Memory B cell (primary cell): Measurements from ENCODE around the gene MEF2A.

ENCODE experiments used
- ATAC-seq: fragments of 150-1000 bp; cut with Tn5 transposase; 2 replicates; pipeline ENCODE4 v1.10.0; 2021; ENCODE audit warnings: low read depth, mild to moderate bottlenecking, moderate library complexity
- DNase-seq, 2 donors: peaks; one replicate each; pipeline ENCODE4 v3.0.0; 2022; ENCODE audit warnings: low spot score in 2 of 2
- H3K27ac Mint-ChIP-seq: one replicate; pipeline ENCODE4 v1.8.0; 2022; ENCODE audit warnings: mild to moderate bottlenecking, moderate library complexity, mixed read lengths
- H3K27me3 Mint-ChIP-seq: one replicate; pipeline ENCODE4 v1.8.0; 2022; ENCODE audit warnings: mixed read lengths
- H3K36me3 Mint-ChIP-seq: one replicate; pipeline ENCODE4 v1.8.0; 2022; ENCODE audit warnings: mild to moderate bottlenecking, mixed read lengths
- H3K4me1 Mint-ChIP-seq: one replicate; pipeline ENCODE4 v1.8.0; 2022; ENCODE audit warnings: mixed read lengths
- H3K4me3 Mint-ChIP-seq: one replicate; pipeline ENCODE4 v1.8.0; 2022; ENCODE audit warnings: mild to moderate bottlenecking, moderate library complexity, mixed read lengths
- H3K9me3 Mint-ChIP-seq: one replicate; pipeline ENCODE4 v1.8.0; 2022; ENCODE audit warnings: mixed read lengths

MEF2A gene

DNA sequence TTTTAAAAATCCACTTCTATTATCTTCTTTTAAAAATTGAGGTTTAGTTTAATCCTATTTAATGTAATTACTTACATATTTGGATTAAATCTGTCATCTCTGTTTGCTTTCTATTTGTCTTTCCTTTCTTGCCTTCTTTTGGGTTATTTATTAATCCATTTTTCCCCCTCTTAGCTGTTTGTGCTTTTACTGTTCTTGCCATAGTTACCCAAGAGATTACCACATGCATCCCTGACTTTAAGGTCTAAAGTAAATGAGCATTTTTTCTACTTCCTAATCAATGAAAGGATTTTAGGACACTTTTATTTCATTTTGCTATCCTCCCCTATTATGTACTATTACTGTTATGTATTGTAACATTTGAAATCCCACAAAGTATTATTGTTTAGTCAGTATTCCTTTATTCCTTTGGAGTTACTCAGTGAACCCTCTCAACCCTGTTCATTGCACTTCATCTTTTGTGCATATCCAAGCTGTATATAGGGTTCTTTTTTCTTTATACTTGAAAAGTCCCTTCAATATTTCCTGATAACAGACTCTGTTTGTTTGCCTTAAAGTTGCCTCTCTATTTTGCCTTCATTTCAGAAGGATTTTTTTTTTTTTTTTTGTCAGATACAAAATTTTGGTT is 62.7 kb downstream of the MEF2A start:
- H3K4me1 Mint-ChIP-seq, result peaks cover 60% of the 10 kb centered on the region
- no peak overlapping the region for H3K4me3 Mint-ChIP-seq
- peak overlapping the region; percentile 81 for H3K27ac Mint-ChIP-seq
- peaks cover 6% of the 10 kb centered on the region for H3K9me3 Mint-ChIP-seq
- ATAC-seq (no peak), DNase-seq (no peak)
- H3K27me3 Mint-ChIP-seq, result no peaks in the 10 kb centered on the region
- H3K36me3 Mint-ChIP-seq, result peaks cover 36% of the 10 kb centered on the region

DNA sequence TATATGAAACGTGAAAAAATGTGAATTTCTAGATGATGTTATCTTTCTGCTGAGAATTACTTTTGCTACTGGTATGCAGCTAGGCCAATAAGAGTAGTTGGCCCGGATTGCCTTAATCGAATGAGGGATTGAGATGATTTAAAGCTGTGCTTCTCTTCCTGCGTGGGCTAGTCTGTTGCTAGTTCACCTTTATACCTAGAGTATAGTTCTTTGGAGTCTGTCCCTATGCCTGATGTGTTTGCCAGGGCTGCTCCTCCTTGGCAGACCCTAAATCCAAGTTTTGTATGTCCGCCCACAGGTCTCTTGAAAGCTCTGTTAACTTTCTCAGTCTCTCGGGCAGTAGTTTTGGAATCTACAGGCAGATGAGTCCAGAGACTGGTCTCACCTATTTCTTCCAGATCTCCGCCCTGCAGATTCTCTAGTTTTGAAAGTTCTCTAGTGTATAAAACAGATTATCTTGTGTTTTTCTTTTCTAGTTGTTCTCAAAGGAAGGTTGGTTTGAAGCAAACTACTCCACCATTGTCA is 64.9 kb downstream of the MEF2A start:
- H3K27me3 Mint-ChIP-seq, result no peaks in the 10 kb centered on the region
- H3K4me1 Mint-ChIP-seq, result peaks cover 63% of the 10 kb centered on the region
- ATAC-seq (no peak), DNase-seq (no peak)
- peaks cover 3% of the 10 kb centered on the region for H3K9me3 Mint-ChIP-seq
- peak overlapping the region; percentile 81 for H3K27ac Mint-ChIP-seq
- H3K4me3 Mint-ChIP-seq, result peak overlapping the region; percentile 72
- H3K36me3 Mint-ChIP-seq, result peaks cover 36% of the 10 kb centered on the region

DNA sequence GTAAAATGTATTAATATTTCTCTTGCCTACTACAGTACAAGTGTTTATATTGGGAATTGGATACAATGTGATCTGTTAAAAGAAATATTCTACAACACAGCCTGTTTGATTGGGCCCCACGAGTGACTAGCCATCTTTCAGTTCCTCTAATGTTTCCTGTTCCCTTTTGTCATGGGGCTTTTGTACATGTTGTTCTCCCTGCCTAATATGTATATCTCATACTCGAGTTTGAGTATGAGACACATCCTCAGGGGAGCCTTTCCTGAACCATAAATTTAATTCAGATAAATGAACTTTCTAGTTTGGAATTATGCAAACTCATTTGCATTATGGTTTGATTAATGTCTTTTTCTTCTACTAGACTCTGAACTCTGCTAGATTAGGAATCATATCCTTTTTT is 65.5 kb downstream of the MEF2A start:
- DNase-seq, result peak; percentile 21 to 63
- H3K27ac Mint-ChIP-seq, result peak overlapping the region; percentile 81
- H3K27me3 Mint-ChIP-seq, result no peaks in the 10 kb centered on the region
- peak overlapping the region; percentile 72 for H3K4me3 Mint-ChIP-seq
- peak; percentile 99 for ATAC-seq
- peaks cover 35% of the 10 kb centered on the region for H3K36me3 Mint-ChIP-seq
- H3K4me1 Mint-ChIP-seq, result peaks cover 59% of the 10 kb centered on the region
- peaks cover 3% of the 10 kb centered on the region for H3K9me3 Mint-ChIP-seq

DNA sequence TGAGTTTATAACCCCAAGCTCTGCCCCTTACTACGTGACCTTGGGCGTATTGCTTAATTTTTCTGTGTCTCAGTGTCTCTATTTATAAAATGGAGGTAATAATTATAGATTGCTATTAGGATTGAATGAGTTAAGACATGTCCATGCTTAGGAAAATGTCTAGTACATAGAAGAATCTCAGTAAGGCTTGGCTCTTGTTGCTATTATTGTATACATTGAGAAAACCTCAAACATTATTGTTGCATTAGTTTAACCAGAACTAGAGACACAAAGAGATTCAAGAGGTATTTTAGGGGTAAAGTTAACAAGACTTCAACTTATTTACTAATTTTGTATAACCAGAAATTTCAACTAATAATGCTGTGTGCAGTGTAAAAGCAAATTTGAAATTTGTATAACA is 66.7 kb downstream of the MEF2A start:
- peaks cover 6% of the 10 kb centered on the region for H3K9me3 Mint-ChIP-seq
- no peaks in the 10 kb centered on the region for H3K27me3 Mint-ChIP-seq
- H3K27ac Mint-ChIP-seq, result peak overlapping the region; percentile 81
- DNase-seq (no peak), ATAC-seq (no peak)
- H3K4me1 Mint-ChIP-seq, result peaks cover 56% of the 10 kb centered on the region
- peaks cover 34% of the 10 kb centered on the region for H3K36me3 Mint-ChIP-seq
- no peak overlapping the region for H3K4me3 Mint-ChIP-seq

DNA sequence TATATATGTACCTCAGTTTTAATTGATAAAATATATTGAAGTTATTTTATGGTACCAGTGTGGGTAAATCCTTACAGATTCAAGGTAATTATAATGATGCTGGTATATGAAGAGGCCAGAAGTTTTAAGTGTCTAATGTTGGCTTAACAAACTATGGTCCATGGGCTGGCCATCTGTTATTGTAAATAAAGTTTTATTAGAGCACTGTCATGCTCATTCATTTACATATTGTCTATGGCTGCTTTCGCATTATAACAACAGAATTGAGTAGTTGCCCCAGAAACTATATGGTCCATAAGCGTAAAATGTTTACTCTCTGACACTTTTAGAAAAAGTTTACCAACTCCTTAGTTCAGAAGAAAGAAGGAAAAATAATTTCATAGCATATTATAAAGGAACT is 67.9 kb downstream of the MEF2A start:
- DNase-seq (no peak), ATAC-seq (no peak)
- peaks cover 6% of the 10 kb centered on the region for H3K9me3 Mint-ChIP-seq
- peaks cover 37% of the 10 kb centered on the region for H3K36me3 Mint-ChIP-seq
- H3K4me1 Mint-ChIP-seq, result peaks cover 55% of the 10 kb centered on the region
- H3K27me3 Mint-ChIP-seq, result no peaks in the 10 kb centered on the region
- peak overlapping the region; percentile 36 for H3K27ac Mint-ChIP-seq
- H3K4me3 Mint-ChIP-seq, result no peak overlapping the region

DNA sequence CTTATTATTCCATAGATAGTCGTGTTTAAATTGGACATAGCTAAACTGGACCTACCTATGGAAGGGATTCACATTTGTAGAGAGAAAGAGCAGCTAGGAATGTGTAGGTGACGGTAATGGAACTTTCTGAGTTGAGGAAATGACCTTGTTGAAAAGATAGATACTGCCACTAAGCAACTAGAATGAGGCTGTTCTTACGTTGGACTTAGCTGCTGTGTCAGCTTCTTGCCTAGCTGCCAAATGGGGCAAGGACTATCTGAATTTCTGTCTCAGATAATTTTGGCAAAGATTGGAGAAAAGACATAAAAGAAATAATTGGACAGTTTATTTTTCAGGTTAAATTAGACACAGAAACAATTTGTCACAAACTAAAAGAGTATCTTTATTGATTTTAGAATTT is 68.8 kb downstream of the MEF2A start:
- Mint-ChIP-seq H3K36me3 (peaks cover 33% of the 10 kb centered on the region), H3K27me3 (no peaks in the 10 kb centered on the region), H3K9me3 (peaks cover 6% of the 10 kb centered on the region), H3K4me3 (no peak overlapping the region), H3K27ac (peak overlapping the region; percentile 36), H3K4me1 (peaks cover 53% of the 10 kb centered on the region)
- DNase-seq, result no peak
- ATAC-seq, result no peak

DNA sequence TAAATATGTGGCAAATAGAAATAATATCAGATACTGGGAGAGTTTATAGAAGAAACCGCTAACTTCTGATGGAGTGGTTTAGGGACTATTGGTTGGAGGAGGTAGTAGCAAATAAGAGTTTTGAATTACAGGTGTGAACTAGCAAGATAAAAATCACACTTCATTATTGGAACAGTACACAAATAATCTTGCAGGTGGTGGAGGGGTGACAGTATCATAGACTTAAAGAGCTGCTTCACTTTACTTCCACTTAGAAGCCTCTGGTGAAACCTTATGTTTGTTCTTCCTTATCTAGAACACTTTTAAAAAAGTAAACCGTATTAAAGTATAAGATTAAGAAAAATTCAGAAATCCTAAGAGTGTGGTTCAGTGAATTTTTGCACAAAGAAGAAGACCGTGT is 69.4 kb downstream of the MEF2A start:
- DNase-seq (no peak), ATAC-seq (no peak)
- peaks cover 35% of the 10 kb centered on the region for H3K36me3 Mint-ChIP-seq
- H3K9me3 Mint-ChIP-seq, result peaks cover 3% of the 10 kb centered on the region
- H3K27me3 Mint-ChIP-seq, result no peaks in the 10 kb centered on the region
- peak overlapping the region; percentile 36 for H3K27ac Mint-ChIP-seq
- no peak overlapping the region for H3K4me3 Mint-ChIP-seq
- peaks cover 52% of the 10 kb centered on the region for H3K4me1 Mint-ChIP-seq

DNA sequence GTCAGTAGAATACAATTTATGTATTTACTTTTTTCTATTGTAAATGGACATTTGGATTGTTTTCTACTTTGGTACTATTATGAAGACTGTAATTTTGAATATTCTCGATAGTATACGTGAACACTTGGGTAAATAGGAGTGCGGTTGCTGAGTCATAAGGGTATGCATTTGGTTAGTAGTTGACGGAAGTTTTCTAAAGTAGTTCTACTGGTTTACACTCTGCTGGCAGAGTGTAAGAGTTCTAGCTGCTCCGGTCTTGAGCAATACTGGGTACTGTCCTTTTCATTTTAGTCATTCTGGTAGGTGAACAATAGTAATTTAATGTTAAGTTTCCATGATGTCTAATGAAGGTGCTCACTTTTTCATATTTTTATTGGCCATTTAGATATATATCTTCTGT is 70.0 kb downstream of the MEF2A start:
- H3K27ac Mint-ChIP-seq, result peak overlapping the region; percentile 17
- peaks cover 50% of the 10 kb centered on the region for H3K4me1 Mint-ChIP-seq
- peaks cover 37% of the 10 kb centered on the region for H3K36me3 Mint-ChIP-seq
- peaks cover 3% of the 10 kb centered on the region for H3K9me3 Mint-ChIP-seq
- no peak overlapping the region for H3K4me3 Mint-ChIP-seq
- no peaks in the 10 kb centered on the region for H3K27me3 Mint-ChIP-seq
- no peak for DNase-seq
- ATAC-seq, result no peak

DNA sequence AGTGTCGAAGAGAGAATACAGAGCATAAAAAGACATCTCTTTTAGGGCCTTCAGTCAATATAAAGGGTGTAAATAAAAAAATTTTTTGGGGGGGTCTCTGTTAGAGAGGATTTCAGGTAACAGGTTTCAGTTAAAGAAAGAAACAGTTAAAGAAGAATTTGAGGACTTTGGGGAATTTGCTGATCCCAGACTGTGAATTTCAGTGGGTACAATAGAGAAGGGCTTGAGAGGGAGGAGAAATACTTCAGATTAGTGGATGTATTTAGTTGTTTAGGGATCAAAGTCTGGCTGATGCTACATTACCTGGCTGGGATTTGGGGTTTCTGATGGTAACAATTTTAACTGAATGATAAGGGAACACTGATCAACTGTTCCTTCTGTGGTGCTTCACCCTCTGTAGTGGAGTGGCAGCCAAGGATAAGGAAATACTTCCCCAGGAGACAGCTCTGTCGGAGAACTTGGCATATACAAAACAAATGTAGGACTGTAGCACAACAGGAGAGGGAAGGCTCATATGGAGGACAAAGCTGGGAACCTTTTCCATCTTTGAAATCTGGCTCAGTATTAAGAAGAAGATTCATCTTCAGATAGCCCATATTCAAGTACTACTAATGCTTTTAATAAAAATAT is 79.2 kb downstream of the MEF2A start:
- no peak for ATAC-seq
- Mint-ChIP-seq H3K27me3 (no peaks in the 10 kb centered on the region), H3K4me1 (peaks cover 14% of the 10 kb centered on the region), H3K9me3 (peaks cover 4% of the 10 kb centered on the region), H3K4me3 (no peak overlapping the region), H3K27ac (no peak overlapping the region), H3K36me3 (peaks cover 37% of the 10 kb centered on the region)
- no peak for DNase-seq

DNA sequence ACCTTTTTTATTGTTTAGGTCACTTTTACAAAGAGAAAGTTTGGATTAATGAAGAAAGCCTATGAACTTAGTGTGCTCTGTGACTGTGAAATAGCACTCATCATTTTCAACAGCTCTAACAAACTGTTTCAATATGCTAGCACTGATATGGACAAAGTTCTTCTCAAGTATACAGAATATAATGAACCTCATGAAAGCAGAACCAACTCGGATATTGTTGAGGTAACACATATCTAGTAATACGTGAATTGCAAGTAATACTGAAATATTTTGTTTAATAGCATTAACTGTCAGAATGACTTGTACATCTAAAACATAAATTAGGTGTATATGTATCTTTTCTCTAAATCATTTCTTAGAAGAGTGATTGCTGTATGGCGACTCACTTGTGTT is 79.8 kb downstream of the MEF2A start:
- Mint-ChIP-seq H3K27ac (no peak overlapping the region), H3K27me3 (no peaks in the 10 kb centered on the region), H3K4me1 (peaks cover 10% of the 10 kb centered on the region), H3K4me3 (no peak overlapping the region), H3K9me3 (peaks cover 4% of the 10 kb centered on the region), H3K36me3 (peaks cover 36% of the 10 kb centered on the region)
- no peak for DNase-seq
- ATAC-seq, result no peak

DNA sequence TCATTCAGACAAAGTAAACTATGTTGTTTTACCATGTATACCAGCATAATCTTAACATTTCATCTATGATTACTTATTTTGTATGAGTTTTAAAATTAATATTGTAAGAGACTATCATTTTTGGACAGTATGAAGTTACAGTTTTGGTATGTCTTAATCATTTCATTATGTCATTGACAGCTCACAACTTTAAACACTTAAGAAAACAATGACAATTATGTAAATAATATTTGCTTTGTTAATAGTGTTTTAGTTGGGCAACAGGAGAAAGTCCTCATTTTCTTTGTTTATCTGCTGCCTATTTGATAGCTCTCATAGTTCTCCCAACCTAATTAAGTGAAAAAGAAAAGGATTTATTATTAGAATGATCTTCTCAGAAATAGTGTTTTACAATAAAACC is 80.2 kb downstream of the MEF2A start:
- H3K4me3 Mint-ChIP-seq, result no peak overlapping the region
- DNase-seq (no peak), ATAC-seq (no peak)
- H3K4me1 Mint-ChIP-seq, result peaks cover 10% of the 10 kb centered on the region
- H3K36me3 Mint-ChIP-seq, result peaks cover 32% of the 10 kb centered on the region
- H3K9me3 Mint-ChIP-seq, result peaks cover 4% of the 10 kb centered on the region
- H3K27me3 Mint-ChIP-seq, result no peaks in the 10 kb centered on the region
- no peak overlapping the region for H3K27ac Mint-ChIP-seq

DNA sequence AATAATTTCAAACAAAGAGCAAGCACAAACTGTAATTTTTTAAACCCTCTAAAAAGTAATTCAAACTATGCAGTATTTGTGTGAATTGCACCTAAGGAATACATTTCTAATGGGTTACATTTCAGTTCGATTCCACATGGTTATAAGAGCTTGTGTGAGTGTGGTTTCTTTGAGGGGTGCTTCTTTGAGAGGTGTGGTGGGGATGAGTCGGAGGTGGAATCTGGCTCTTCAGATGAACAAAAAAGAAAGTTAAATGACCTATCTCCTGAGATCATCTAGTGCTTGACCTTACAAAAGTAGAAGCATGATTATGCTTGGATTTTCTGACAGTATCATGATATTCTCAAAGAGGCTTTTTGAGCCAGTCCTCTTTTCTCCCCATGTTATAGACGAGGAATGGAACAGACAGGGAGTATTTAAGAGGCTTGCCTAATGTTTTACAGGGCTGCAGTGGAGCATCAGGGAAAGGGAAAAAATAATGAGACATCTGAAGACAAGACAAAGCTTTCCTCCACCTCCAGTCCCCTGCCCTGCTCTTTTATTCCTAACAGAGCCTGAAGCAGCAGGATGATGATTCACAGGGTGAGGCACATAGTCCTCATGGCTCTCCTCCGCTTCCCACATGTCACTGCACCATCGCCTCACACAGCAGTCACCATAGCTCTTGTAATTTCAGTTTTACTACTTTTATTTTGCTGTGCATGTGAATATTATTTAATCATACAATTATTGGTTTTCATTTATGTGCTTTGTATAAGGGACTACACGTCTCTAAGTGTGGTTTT is 85.4 kb downstream of the MEF2A start:
- DNase-seq (no peak), ATAC-seq (no peak)
- Mint-ChIP-seq H3K9me3 (peaks cover 1% of the 10 kb centered on the region), H3K27me3 (no peaks in the 10 kb centered on the region), H3K4me1 (peaks cover 9% of the 10 kb centered on the region), H3K27ac (peak overlapping the region; percentile 31), H3K4me3 (no peak overlapping the region), H3K36me3 (peaks cover 20% of the 10 kb centered on the region)

DNA sequence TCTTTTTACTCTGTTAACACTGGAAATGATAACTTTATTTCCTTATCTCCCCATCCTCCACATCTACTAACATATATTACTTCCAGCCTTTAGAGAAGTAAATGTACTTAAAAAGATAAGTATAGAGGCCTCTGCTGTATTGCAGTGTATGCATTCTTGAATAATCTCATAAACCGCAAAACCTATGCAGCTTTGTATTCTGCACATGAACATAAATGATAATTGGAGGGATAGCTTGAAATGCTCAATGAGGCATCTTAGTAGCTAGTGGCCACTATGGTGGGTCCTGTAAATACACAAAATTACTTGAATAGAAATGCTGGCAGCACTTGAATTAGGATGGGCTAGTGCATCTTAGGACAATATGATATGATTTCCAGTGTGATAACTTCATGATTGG is 90.4 kb downstream of the MEF2A start:
- H3K36me3 Mint-ChIP-seq, result peaks cover 23% of the 10 kb centered on the region
- H3K4me1 Mint-ChIP-seq, result peaks cover 21% of the 10 kb centered on the region
- H3K27me3 Mint-ChIP-seq, result no peaks in the 10 kb centered on the region
- ATAC-seq, result no peak
- H3K27ac Mint-ChIP-seq, result peak overlapping the region; percentile 47
- no peak overlapping the region for H3K4me3 Mint-ChIP-seq
- no peaks in the 10 kb centered on the region for H3K9me3 Mint-ChIP-seq
- no peak for DNase-seq

DNA sequence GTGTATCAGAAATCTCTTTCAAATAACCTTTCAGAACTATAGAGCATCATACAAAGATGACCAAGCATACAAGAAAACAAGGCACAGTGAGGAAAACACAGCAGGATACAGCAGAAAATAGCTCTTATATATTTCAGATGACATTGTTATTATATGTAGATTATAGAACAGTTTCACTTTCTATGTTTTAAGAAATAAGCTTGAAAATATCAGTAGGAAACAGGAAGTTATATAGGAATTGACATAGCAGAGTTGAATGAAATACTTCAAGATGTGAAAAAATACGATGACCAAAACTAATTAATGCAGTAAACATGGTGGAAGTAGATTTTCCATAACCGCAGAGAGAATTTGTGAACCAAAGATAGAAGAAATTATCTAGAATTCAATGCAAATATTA is 92.2 kb downstream of the MEF2A start:
- peaks cover 20% of the 10 kb centered on the region for H3K4me1 Mint-ChIP-seq
- no peak overlapping the region for H3K4me3 Mint-ChIP-seq
- peak overlapping the region; percentile 51 for H3K27ac Mint-ChIP-seq
- H3K36me3 Mint-ChIP-seq, result peaks cover 15% of the 10 kb centered on the region
- H3K9me3 Mint-ChIP-seq, result no peaks in the 10 kb centered on the region
- no peak for DNase-seq
- peak; percentile 54 for ATAC-seq
- H3K27me3 Mint-ChIP-seq, result no peaks in the 10 kb centered on the region
